DOHH2 (cell line): ENCODE measurements around the gene ABCC9.

Source experiments
- H3F3A ChIP-seq: fragments of 200-600 bp; sonication (generic), shearing (Covaris generic); 2 replicates; pipeline ENCODE4 v1.6.0; 2016; ENCODE audit warnings: antibody characterized with exemption, mild to moderate bottlenecking; ENCODE audit not compliant: control insufficient read depth, insufficient read depth
- H3K27ac ChIP-seq: fragments of 200-600 bp; sonication (generic); 2 replicates; pipeline ENCODE4 v1.5.1; 2014; ENCODE audit warnings: low read depth, mild to moderate bottlenecking, low read length, moderate library complexity
- H3K27me3 ChIP-seq: fragments of 200-600 bp; sonication (generic); 2 replicates; pipeline ENCODE4 v1.6.1; 2014; ENCODE audit warnings: mild to moderate bottlenecking, low read length, mixed read lengths; ENCODE audit not compliant: control insufficient read depth
- H3K36me3 ChIP-seq: fragments of 200-600 bp; sonication (generic); 2 replicates; pipeline ENCODE4 v1.6.1; 2014; ENCODE audit warnings: mild to moderate bottlenecking, low read length, moderate library complexity, mixed read lengths; ENCODE audit not compliant: control insufficient read depth
- H3K4me1 ChIP-seq: fragments of 200-600 bp; sonication (generic); 2 replicates; pipeline ENCODE4 v1.6.1; 2014; ENCODE audit warnings: mild to moderate bottlenecking, low read length, mixed read lengths; ENCODE audit not compliant: control insufficient read depth
- H3K4me2 ChIP-seq: fragments of 200-600 bp; sonication (generic); 2 replicates; pipeline ENCODE4 v1.6.0; 2014; ENCODE audit warnings: mild to moderate bottlenecking, low read length, moderate library complexity
- H3K4me3 ChIP-seq: fragments of 200-600 bp; sonication (generic); 2 replicates; pipeline ENCODE4 v1.5.1; 2014; ENCODE audit warnings: mild to moderate bottlenecking, low read length, mixed read lengths
- H3K79me2 ChIP-seq: fragments of 200-600 bp; sonication (generic); 2 replicates; pipeline ENCODE4 v1.6.1; 2014; ENCODE audit warnings: mild to moderate bottlenecking, low read length, mixed read lengths; ENCODE audit not compliant: control insufficient read depth
- H3K9me2 ChIP-seq: fragments of 200-600 bp; sonication (generic); replicated peaks from 2 replicates; pipeline ENCODE4 v1.6.1; 2014; ENCODE audit warnings: mild to moderate bottlenecking, low read length, mixed read lengths; ENCODE audit not compliant: control insufficient read depth
- H3K9me3 ChIP-seq: fragments of 200-600 bp; sonication (generic); 2 replicates; pipeline ENCODE4 v1.6.1; 2014; ENCODE audit warnings: antibody characterized with exemption, low read length, mixed read lengths; ENCODE audit not compliant: control insufficient read depth, insufficient read depth
- H4K20me1 ChIP-seq: fragments of 200-600 bp; sonication (generic); 2 replicates; pipeline ENCODE4 v1.6.0; 2014; ENCODE audit warnings: low read depth, mild to moderate bottlenecking, antibody characterized with exemption, low read length, moderate library complexity; ENCODE audit not compliant: control insufficient read depth, insufficient read depth
- EZH2phosphoT487 ChIP-seq: fragments of 200-600 bp; sonication (generic); IDR thresholded peaks from 2 replicates; pipeline ENCODE4 v1.6.1; 2017; ENCODE audit warnings: borderline replicate concordance, mild to moderate bottlenecking, antibody characterized with exemption, low read length, moderate library complexity, mixed read lengths
- TF ChIP-seq, protein P1 (sequence below): fragments of 200-600 bp; sonication (generic); IDR thresholded peaks from one replicate; pipeline ENCODE4 v1.5.1; 2014; ENCODE audit warnings: antibody characterized with exemption, mild to moderate bottlenecking, low read depth, low read length; ENCODE audit not compliant: poor library complexity, severe bottlenecking

The ABCC9 gene

DNA sequence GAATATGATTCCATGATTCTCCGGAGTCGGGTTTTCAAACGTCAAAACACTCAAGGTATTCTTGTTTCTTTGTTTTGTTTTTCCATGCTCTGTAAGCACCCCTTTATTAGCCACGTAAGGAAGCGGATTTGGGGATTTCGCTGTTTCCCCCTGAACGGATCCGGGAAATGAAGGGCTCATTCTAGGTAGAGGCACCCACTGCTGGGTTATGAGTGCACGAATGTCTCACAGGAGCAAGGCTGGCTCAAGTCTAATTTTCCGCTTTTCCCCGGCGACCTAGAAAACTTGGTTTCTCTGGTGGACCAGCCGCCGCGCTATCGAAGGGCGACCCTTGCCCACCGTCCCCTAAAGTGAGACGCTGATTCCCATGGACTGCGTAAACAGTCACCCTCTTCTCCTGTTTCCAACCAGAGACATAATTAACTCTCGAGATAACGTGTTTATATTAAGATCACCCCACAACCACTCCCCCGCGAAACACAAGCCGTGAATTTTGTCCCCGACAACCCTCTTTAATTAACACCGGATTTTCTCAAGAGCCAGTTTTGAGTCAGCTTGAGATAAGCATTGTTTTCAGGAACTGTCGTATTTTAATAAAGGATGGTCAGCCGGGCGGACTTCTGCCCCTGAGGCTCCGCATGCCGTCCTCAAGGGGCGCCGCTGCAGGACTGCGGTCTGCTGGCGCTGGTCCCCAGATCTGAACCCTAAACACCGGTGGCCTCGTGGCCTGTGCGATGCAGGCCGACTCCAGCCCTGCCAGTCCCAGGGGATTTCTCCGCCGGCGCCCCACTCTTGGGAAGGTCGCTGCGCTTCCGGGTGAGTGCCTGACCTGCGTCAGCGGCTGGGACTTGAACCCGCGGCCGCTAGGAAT is 515 bp upstream of the ABCC9 start:
- no peaks in the 10 kb centered on the region for H3K4me1 ChIP-seq
- no peaks in the 10 kb centered on the region for H3K36me3 ChIP-seq
- H3K9me3 ChIP-seq = no peaks in the 10 kb centered on the region; the same call in 1 of the 2 replicates
- H3K27me3 ChIP-seq = no peaks in the 10 kb centered on the region
- TF ChIP-seq, protein P1, sequence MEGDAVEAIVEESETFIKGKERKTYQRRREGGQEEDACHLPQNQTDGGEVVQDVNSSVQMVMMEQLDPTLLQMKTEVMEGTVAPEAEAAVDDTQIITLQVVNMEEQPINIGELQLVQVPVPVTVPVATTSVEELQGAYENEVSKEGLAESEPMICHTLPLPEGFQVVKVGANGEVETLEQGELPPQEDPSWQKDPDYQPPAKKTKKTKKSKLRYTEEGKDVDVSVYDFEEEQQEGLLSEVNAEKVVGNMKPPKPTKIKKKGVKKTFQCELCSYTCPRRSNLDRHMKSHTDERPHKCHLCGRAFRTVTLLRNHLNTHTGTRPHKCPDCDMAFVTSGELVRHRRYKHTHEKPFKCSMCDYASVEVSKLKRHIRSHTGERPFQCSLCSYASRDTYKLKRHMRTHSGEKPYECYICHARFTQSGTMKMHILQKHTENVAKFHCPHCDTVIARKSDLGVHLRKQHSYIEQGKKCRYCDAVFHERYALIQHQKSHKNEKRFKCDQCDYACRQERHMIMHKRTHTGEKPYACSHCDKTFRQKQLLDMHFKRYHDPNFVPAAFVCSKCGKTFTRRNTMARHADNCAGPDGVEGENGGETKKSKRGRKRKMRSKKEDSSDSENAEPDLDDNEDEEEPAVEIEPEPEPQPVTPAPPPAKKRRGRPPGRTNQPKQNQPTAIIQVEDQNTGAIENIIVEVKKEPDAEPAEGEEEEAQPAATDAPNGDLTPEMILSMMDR = no peak
- no peak for TF ChIP-seq EZH2phosphoT487
- H3K79me2 ChIP-seq = no peaks in the 10 kb centered on the region
- no peaks in the 10 kb centered on the region for H4K20me1 ChIP-seq
- H3F3A ChIP-seq = no peaks in the 10 kb centered on the region
- H3K9me2 ChIP-seq = no peaks in the 10 kb centered on the region
- H3K27ac ChIP-seq = no peak overlapping the region
- H3K4me3 ChIP-seq = no peak overlapping the region
- H3K4me2 ChIP-seq = no peak overlapping the region

DNA sequence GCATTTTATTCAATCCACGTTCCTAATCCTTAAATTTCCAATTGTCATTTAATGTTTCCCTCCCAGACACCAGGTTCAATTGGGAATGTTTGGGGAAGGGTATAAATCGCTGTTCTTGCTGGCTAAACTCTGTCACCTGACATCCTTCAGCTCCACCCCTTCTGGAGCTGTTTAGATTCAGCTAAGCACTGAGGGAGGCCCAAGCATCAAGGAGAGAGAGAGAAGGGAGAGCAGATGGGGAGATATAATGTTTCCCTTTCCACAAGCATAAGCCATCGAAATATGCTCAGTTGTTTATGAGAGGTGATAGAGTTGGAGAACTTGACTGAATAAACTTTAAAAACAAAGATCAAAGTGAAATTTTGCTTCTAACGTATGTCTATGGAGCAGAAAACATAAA is 1.8 kb downstream of the ABCC9 start:
- Histone ChIP-seq H3K4me1 (no peaks in the 10 kb centered on the region), H3K79me2 (no peaks in the 10 kb centered on the region), H3K9me2 (no peaks in the 10 kb centered on the region), H3K27me3 (no peaks in the 10 kb centered on the region), H3F3A (no peaks in the 10 kb centered on the region), H3K36me3 (no peaks in the 10 kb centered on the region), H4K20me1 (no peaks in the 10 kb centered on the region), H3K4me3 (no peak overlapping the region), H3K4me2 (no peak overlapping the region), H3K9me3 (no peaks in the 10 kb centered on the region; the same call in 1 of the 2 replicates), H3K27ac (no peak overlapping the region)
- TF ChIP-seq, protein P1 = no peak
- TF ChIP-seq EZH2phosphoT487 = no peak

DNA sequence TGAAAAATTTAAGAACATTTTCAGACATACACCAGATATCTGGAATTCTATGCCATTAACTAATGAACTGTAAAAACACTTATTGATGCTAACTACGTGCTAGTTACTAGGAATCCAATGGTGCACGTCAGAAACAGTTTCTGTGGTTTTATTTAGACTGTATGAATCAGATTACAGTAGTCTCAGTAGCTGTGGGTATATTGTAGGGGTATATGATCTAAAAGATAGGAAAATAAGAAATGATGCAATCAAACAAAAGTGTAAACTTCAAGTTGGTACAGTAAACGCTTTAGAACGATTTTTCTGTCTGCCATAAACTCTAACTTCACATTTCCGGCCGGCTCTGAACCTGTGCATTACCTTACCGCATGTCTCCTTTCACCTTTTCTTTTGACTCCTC is 2.3 kb downstream of the ABCC9 start:
- Histone ChIP-seq H3K79me2 (no peaks in the 10 kb centered on the region), H3F3A (no peaks in the 10 kb centered on the region), H3K27me3 (no peaks in the 10 kb centered on the region), H4K20me1 (no peaks in the 10 kb centered on the region), H3K4me1 (no peaks in the 10 kb centered on the region), H3K27ac (no peak overlapping the region), H3K36me3 (no peaks in the 10 kb centered on the region), H3K4me2 (no peak overlapping the region), H3K4me3 (no peak overlapping the region), H3K9me2 (no peaks in the 10 kb centered on the region), H3K9me3 (no peaks in the 10 kb centered on the region; the same call in 1 of the 2 replicates)
- no peak for TF ChIP-seq EZH2phosphoT487
- TF ChIP-seq, protein P1 = no peak
